NAMALWA (cell line): ENCODE data around the gene IHH.

Experiments used
- DNase-seq: peaks from one replicate; pipeline ENCODE4 v3.0.0-alpha.2; 2015; ENCODE audit warnings: low spot score

Gene IHH

DNA sequence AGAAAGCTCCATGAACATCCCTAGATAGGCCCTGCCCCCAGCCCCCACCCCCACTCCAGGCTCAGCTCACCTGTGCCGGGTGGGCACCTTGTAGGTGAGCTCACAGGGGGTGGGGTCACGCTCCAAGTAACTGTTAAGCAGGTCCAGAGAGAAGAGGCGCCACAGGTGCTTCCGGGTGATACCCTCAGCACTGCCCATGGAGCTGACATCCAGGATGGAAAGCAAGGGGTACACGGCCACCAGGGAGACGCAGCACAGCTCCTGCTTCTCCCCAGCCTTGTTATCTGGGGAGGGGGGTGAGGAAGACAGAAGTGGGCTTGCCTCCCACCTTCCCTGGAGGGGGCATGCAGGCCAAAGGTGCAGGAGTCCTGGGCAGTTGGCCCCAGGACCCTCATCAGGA is 41.3 kb downstream of the IHH start:
- no peak for DNase-seq

DNA sequence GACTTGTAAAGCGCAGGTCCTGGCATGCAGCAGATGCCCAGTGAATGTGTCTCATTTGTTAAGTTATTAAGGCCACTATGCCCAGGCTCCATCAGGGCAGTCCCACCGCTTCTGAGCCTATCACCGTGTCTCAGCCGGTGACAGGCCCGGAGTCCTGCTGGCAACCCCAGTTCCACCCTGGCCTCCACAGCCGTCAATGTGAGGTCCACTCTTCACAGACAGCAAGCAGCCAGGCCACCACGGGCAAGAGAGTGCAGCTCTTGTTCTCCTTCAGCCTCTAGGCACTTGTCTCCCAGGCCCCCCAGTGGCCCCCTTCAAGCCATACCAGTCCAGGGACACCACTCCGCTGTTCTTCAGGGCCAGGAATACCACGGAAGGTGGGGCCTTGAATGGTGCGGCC is 42.0 kb downstream of the IHH start:
- DNase-seq = no peak

GRCh38 chr2:219018286-219018685 is 42.4 kb downstream of the IHH start:
- DNase-seq = no peak

GRCh38 chr2:219017201-219017931 is 43.4 kb downstream of the IHH start:
- DNase-seq = no peak

DNA sequence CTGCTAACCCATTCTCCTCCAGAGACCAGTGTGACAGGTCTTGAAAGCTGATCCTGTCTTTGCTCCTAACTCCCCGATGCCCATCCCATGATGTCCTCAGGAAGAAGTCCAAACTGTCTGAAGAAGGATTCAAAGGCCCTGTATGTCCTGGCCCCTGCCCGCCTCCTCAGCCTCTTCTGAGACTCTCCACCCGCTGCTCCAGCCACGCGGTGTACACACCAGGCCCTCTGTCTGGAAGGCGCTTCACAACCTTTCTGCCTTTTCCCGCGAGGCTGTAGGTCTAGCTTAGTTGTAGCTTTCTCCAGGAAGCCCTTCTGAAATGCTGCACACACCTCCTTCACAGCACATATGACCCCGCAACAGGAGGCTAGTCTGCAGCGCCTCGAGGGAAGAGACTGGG is 44.0 kb downstream of the IHH start:
- no peak for DNase-seq

- no peak for DNase-seq
Measured at GRCh38 chr2:219010873-219011272, 49.8 kb downstream of the IHH start.

DNA sequence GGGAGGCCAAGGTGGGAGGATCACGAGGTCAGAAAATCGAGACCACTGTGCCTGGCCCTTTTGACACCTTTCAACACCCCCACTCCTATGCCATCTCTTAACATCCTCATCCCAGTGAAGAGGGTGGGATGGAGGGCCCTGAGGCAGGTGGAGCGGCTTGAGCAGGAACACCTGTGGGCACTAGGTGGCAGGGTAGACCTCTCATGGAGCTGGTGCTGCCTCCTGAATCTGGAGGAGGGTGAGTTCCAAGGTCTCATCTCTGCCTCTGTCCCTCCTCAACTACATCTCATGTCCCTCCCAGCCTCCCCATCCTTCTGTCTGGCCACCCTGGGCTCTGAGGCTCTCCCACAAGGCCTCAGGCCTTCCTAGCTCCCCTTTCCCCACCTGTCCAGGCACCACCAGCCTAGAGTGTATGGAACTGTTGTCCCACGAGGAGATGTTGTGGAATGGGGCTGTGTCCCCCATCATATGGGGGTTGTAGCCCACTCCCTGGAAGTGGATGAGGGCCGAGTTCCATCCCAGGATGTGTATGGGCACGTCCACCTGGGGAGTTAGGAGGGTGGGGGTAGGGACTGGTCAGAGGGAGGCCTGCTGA is 50.5 kb downstream of the IHH start:
- peak; percentile 50 for DNase-seq

- DNase-seq = no peak
Measured at GRCh38 chr2:219009294-219009693, 51.4 kb downstream of the IHH start.
